NB4 (cell line): ENCODE data around the gene UROC1.

ENCODE experiments used
- CTCF ChIP-seq: IDR thresholded peaks from one replicate; pipeline ENCODE4 v1.5.1; 2012; ENCODE audit warnings: low read depth, low read length
- POLR2A ChIP-seq: IDR thresholded peaks from 2 replicates; pipeline ENCODE4 v1.6.1; 2011; ENCODE audit warnings: mild to moderate bottlenecking; ENCODE audit not compliant: insufficient read length; ENCODE audit errors: extremely low read depth

- TF ChIP-seq CTCF (no peak), POLR2A (no peak)
Observed at GRCh38 chr3:126498929-126499328, 18.6 kb downstream of the UROC1 start.
